Fibroblast of lung (primary cell): ENCODE results near the gene EPS8L1.

Experiments
- EZH2 ChIP-seq: IDR thresholded peaks from 2 replicates; pipeline ENCODE4 v1.5.1; 2012; ENCODE audit warnings: low read length, control low read depth, mild to moderate bottlenecking; ENCODE audit errors: missing control alignments
- TF ChIP-seq, protein P1 (sequence below), 2 donors: IDR thresholded peaks in 1 of 2; conservative IDR thresholded peaks in 1 of 2; 1 replicate in 1 of 2; 2 replicates in 1 of 2; pipeline ENCODE4 v1.5.1; 2011 to 2012; ENCODE audit warnings: low read length in 2 of 2, control low read depth in 1 of 2, inconsistent platforms in 1 of 2, low read depth in 1 of 2, mild to moderate bottlenecking in 1 of 2

DNA sequence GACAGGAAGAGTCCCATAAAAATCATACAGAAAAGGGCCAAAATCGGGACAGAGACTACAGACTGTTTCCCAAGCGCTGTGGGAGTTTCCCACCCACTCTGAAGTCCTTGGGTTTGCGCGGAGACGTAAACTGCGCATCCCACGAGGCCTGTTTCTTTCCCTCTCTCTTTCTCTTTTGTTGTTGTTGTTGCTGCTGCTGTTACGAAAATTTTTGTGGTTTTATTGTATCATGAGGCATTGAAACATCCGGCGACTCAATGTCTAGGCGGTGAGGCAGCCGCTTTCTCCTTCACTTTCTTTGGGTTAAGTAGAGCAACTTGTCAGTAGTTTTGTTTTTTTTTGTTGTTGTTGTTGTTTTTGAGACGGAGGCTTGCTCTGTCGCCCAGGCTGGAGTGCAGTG lies 43.4 kb downstream of the EPS8L1 start:
- TF ChIP-seq, protein P1, sequence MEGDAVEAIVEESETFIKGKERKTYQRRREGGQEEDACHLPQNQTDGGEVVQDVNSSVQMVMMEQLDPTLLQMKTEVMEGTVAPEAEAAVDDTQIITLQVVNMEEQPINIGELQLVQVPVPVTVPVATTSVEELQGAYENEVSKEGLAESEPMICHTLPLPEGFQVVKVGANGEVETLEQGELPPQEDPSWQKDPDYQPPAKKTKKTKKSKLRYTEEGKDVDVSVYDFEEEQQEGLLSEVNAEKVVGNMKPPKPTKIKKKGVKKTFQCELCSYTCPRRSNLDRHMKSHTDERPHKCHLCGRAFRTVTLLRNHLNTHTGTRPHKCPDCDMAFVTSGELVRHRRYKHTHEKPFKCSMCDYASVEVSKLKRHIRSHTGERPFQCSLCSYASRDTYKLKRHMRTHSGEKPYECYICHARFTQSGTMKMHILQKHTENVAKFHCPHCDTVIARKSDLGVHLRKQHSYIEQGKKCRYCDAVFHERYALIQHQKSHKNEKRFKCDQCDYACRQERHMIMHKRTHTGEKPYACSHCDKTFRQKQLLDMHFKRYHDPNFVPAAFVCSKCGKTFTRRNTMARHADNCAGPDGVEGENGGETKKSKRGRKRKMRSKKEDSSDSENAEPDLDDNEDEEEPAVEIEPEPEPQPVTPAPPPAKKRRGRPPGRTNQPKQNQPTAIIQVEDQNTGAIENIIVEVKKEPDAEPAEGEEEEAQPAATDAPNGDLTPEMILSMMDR (conservative IDR thresholded peaks at IDR 0.05 in 1 of 2, IDR thresholded peaks at IDR 0.05 in 1 of 2; ENCODE audit: low read depth in 1 of 2, low read length in 2 of 2): no peak
- no peak for TF ChIP-seq EZH2
